Measurements from ENCODE around the gene ELF2. TPM values are rescaled to one million over a fixed set of nuclear protein-coding genes. Genes with fewer than 3 reads are reported as not detected.
"Not testable (repeated sequence)": the region's sequence is repeated elsewhere in the genome, so short reads cannot be mapped to it uniquely, and the experiment has no call there.

The ELF2 gene
- polyA plus RNA-seq, 4 donors, result 56.0 to 70.0 (median 63.7) TPM

DNA sequence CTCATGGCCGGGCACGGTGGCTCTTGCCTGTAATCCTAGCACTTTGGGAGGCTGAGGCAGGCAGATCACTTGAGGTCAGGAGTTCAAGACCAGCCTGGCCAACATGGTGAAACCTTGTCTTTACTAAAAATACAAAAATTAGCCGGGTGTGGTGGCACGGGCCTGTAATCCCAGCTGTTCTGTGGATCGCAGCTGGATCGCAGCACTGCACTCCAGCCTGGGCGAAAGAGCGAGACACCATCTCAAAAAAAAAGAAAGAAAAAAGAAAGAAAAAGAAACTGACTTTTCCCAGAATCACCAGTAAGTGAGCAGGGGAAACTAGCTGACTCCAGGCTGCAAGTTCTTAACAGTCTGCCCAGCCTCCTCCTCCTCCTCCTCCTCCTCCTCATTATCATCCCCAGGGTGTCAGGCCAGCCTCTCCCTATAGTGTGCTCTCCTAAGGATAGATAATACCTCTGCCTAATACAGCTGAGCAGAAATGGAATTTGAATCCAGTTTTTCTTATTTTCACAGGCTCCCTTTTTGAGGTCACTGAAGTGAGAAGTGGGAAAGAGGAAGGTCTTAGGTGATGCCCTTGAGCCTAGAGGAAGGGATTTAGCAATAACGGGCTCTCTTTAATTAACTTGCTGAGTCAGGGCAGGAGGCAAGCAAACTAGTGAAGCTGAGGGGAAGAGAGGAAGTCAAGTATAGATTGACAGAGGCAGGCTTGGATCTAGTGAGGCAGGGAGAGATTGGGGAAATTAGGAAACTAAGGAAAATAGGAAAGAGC is 11.8 kb upstream of the ELF2 start:
- no peak for DNase-seq (ENCODE audit: low read depth in 4 of 4, low spot score in 2 of 4)

DNA sequence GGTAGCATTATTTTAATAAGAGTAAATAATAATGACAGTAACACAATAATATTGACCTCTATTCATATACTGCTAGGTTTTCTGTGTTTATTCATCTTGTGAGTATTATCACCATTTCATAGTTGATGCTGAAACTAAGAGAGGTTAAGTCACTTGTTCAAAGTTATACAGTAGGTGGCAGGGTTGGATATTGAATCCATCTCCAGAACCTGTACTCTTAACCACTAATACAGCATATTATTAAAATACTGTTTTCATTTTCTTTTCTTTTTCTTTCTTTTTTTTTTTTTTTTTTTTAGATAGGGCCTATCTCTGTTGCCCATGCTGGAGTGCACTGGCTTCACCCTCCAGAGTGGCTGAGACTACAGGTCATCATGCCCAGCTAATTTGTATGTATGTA is 7.1 kb upstream of the ELF2 start:
- DNase-seq (ENCODE audit: low read depth in 4 of 4, low spot score in 2 of 4), result no peak

- peak; percentile 84 to 87 (median 85) for DNase-seq (ENCODE audit: low read depth in 4 of 4, low spot score in 2 of 4)
Observed at GRCh38 chr4:139177869-139178619, 1.0 kb upstream of the ELF2 start.

DNA sequence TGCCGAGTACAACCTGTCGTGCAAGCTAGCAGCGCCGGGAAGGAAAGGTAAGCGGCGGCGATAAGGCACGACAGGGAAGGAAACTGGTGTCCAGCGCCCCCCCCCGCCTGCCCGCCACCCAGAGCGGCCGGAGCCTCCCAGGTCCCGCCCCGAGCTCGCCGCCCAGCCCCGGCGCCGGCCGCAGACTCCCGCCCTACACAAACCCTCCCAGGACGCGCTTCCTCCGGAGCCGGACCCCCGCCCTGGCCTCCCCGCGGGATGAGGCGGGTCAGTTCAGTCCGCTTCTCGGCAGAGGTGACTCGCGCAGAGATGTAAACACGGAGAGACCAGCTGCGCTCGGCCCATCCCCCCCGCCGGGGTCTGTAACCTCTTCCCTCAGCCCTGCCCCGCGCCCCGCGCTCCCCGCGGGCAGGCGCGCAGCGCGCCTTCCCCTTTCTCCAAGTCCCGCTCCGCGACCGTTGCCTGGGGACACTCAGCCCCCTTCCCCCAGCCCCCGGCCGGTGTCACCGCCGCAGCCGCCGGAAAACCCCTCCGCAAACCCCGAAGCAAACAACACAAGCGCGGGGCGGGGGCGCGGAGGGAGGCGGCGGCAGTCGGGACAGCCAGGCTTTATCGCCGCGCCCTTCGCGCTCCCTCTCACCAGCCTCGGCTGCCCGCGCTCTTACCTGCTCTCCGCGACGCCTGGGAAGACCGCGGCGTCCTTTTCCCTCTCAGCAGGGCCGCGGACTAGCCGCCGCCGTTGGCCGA is 543 bp downstream of the ELF2 start:
- DNase-seq (ENCODE audit: low read depth in 4 of 4, low spot score in 2 of 4), result peak; percentile 48 to 68 (median 65)

- DNase-seq (ENCODE audit: low read depth in 4 of 4, low spot score in 2 of 4), result peak in 3 of 4 donors; percentile 39 to 55 (median 48)
Observed at GRCh38 chr4:139175646-139176301, 1.2 kb downstream of the ELF2 start.

- no peak for DNase-seq (ENCODE audit: low read depth in 4 of 4, low spot score in 2 of 4)
Observed at GRCh38 chr4:139171876-139172691, 4.9 kb downstream of the ELF2 start.

- DNase-seq (ENCODE audit: low read depth in 4 of 4, low spot score in 2 of 4), result no peak
Observed at GRCh38 chr4:139170932-139171331, 6.1 kb downstream of the ELF2 start.

DNA sequence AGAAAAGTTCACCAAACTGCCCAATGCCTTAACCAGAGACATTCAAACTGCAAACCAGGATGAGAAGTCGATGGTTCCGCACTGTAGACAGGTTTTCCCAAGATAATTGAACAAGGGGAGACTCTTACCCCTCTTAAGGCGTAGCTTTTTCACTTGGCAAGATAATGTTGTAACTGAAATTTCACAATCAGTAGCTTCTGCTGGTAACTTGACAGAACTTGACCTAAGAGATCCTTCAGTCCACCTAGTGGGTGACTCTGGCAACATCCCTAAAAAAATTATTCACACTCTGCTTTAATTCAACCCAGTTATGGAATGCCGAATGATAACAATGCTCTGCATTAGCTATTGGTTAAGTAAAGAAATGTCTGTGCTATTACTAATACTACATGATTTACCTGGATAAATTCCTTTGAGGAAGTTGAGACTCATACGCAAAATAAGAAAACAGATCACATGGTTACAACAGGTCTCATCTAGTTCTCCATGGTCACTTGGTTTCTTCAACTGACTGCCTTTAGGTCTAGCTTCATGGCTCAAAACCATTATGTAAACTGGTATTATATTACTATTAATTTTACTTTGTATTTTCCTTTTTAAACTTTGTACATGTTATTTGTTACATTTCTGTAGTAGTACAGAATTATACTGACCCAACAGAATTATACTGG is 9.1 kb downstream of the ELF2 start:
- no peak for DNase-seq (ENCODE audit: low read depth in 4 of 4, low spot score in 2 of 4)

DNA sequence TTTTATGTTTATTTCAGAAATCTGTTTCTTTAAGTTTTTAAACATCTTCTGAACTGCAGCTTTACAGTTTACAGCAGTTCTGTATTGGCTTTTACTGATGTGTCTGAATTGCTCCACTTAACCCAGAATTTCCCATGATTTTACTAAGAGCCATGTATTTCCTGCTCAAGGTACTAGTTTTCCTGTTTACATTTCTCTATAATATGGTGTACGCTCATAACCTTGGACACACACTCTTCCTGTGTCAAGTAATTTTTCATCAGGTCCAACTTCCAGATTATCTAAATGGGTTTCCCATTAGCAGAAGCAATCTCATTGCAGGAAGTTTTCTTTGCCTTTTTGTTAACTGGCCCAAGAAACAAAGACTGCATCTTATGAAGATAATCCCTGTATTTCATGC is 12.3 kb downstream of the ELF2 start:
- DNase-seq (ENCODE audit: low read depth in 4 of 4, low spot score in 2 of 4), result no peak

DNA sequence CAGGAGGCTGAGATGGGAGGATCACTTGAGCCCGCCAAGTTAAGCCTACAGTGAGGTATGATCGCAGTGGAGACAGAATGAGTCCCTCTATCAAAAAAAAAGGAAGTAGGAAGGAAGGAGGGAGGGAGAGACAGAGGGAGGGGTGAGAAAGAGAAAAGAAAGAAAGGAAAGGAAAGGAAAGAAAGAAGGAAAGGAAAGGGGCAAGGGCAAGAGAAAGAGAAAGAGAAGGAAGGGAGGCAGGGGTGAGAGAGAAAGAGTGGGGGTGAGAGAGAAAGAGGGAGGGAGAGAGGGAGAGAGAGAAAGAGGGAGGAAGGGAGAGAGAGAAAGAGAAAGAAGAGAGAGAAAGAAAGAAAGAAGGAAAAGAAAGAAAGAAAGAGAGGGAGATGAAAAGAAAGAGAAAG is 13.2 kb downstream of the ELF2 start:
- no peak for DNase-seq (ENCODE audit: low read depth in 4 of 4, low spot score in 2 of 4)

DNA sequence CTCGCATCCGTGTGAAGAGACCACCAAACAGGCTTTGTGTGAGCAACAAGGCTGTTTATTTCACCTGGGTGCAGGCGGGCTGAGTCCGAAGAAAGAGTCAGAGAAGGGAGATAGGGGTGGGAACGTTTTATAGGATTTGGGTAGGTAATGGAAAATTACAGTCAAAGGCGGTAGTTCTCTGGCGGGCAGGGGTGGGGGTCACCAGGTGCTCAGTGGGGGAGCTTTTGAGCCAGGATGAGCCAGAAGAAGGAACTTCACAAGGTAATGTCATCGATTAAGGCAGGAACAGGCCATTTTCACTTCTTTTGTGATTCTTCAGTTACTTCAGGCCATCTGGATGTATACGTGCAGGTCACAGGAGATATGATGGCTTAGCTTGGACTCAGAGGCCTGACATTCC is 19.0 kb downstream of the ELF2 start:
- DNase-seq (ENCODE audit: low read depth in 4 of 4, low spot score in 2 of 4), result not testable (repeated sequence)

DNA sequence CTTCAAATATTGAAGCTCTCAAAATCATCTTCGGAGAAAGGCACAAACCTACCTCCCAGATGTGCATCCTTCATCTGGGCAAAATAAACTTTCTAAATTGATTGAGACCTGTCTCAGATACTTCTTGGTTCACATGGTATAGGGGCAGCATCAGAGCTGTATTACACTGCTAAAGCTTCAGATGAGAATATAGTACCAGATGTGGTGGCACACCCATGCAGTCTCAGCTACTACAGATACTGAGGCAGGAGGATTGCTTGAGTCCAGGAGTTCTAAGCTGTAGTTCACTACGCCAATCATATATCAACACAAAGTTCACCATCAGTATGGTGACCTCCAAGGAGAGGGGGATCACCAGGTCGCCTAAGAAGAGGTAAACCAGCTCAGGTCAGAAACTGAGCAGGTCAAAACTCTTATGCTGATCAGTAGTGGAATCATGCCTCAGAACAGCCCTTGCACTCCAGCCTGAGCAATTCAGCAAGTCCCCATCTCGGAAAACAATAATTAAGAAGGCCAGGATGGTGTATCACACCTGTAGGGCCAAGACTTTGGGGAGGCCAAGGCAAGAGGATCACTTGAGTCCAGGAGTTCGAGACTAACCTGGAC is 22.0 kb downstream of the ELF2 start:
- DNase-seq (ENCODE audit: low read depth in 4 of 4, low spot score in 2 of 4), result no peak

DNA sequence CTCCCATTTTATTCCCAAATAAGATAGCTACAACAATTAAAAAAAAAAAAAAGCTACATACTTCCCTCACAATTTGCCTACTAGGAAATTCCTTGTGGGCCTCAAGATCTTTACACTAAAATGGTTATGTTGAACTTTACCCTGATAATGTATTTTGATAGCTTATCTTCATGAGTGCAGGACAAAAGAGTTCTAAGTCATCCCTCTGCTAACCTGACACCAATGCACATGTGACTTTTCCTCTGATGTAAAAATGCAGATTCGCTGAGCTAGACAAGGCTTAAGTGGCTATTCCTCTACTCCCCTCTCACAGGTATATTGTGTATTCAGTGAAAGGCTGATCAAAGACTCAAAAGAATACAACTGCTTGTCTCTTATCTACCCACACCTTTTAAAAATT is 22.5 kb downstream of the ELF2 start:
- DNase-seq (ENCODE audit: low read depth in 4 of 4, low spot score in 2 of 4), result no peak

DNA sequence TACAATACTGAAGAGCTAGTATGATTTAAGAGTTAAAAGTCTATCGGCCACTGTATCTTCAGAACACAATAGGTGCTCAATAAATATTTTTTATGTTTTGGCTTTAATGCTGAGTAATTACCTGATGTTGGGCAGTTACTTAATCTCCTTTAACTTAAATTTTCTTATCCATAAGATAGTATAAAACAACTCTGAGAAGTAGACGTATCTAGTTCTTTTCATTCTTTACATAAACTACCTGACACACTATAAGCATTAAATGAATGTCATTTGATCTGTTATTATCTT is 22.9 kb downstream of the ELF2 start:
- DNase-seq (ENCODE audit: low read depth in 4 of 4, low spot score in 2 of 4), result no peak

DNA sequence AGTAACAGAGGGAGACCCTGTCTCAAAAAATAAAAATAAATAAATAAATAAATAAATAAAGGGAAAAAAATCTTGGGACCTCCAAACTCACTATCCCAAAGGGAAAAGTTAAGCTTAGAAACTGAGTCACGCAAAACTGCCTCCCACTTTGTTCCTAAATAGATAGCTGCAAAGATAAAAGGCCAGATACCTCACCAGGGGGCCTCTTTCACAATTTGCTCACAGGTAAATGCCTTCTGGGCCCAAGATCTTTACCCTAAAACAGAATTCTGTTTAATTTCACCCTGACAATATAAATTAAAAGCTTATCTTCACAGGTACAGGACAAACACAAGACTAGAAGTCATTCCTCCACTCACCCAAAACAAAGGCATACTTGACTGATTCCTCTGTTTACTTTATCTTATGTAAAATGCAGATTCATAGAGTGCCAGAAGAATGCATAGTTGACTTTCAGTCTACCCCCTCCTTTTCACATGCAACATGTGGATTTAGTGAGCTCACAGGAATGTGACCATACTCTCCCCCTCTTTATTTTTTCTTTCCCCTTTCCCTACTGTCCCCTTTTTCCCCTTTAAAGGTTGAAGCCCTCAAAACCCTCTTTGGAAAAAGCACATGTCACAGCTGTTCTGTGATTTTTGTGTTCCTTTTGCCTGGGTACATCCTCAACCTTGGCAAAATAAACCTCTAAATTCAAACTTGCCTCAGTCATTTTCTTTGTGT is 23.4 kb downstream of the ELF2 start:
- DNase-seq (ENCODE audit: low read depth in 4 of 4, low spot score in 2 of 4), result no peak

DNA sequence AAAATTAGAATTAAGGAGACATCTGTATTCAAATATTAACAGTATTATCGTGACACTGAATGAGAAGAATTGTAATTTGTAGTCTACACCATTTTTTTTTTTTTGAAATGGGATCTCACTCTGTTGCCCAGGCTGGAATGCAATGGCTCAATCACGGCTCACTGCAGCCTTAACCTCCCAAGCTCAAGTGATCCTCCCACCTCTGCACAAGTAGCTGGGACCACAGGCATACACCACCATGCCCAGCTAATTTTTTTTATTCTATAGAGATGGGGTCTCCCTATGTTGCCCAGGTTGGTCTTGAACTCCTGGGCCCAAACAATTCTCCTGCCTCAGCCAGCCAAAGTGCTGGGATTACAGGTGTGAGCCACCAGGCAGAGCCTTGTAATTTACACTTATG is 24.8 kb downstream of the ELF2 start:
- DNase-seq (ENCODE audit: low read depth in 4 of 4, low spot score in 2 of 4), result no peak

GRCh38 chr4:139146926-139147629 is 29.9 kb downstream of the ELF2 start:
- DNase-seq (ENCODE audit: low read depth in 4 of 4, low spot score in 2 of 4), result no peak

DNA sequence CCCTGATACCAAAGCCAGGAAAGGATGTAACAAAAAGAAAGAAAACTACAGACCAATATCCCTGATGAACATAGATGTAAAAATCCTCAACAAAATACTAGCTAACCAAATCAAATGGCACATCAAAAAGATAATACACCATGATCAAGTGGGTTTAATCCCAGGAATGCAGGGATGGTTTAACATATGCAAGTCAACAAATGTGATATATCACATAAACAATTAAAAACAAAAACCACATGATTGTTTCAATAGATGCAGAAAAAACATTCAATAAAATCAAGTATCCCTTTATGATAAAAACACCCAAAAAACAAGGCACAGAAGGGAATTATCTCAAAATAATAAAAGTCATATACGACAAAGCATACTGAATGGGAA is 31.5 kb downstream of the ELF2 start:
- DNase-seq (ENCODE audit: low read depth in 4 of 4, low spot score in 2 of 4), result no peak

Measured in left renal cortex interstitium (tissue), 4 donors.